Brain pericyte (primary cell): ENCODE measurements around the gene ASPA.
"Not testable (repeated sequence)": the region's sequence is repeated elsewhere in the genome, so short reads cannot be mapped to it uniquely, and the experiment has no call there.

ENCODE experiments used
- DNase-seq: peaks from one replicate; pipeline ENCODE4 v3.0.0-alpha.2; 2012; ENCODE audit warnings: low read depth, low spot score

ASPA gene

GRCh38 chr17:3475812-3476610, at the start of gene ASPA:
Gene ASPA, plus strand, starts transcription at chr17:3475997. Its CDS starts 163 bp downstream, at chr17:3476160.
- DNase-seq, result no peak

DNA sequence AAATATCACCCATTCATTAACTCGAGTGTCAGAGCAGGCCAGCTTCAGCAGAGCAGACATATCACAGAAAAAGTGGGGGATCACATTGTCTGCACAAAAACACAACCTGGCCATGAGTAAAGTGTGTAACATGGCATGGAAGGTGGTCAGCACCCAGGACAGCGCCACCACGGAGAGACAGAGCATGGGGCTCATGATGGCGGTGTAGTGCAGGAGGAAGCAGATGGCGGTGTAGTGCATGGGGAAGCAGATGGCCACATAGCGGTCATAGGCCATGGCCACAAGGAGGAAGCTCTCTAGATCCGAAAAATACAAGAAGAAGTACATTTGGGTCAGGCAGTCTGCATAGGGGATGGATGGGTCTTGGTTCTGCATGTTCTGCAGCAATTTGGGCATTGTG, 42.6 kb upstream of the ASPA start:
- DNase-seq, result not testable (repeated sequence)

DNA sequence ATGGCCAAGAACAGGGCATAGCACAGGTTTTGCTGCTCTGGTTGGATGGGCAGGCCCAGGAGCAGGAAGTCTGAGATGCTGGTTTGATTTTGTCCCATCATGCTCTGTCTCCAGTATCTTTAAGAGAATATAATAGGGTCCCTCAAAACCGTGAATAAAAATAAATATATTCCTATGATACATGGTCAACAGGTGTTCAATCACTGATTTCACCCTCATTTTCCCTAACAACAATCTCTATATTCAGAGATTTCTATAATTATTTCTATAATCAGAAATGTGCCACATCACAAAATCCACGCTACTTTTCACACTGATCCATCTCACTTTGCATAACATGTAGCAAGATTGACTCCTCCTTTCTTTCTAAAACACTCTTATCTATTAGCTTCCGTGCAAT, 42.1 kb upstream of the ASPA start, which contains the start of gene OR1E2:
OR1E2 (minus strand) TSS at position 101 of the 400 bp plus-strand sequence; CDS start at position 101, 0 bp downstream.
- no peak for DNase-seq

DNA sequence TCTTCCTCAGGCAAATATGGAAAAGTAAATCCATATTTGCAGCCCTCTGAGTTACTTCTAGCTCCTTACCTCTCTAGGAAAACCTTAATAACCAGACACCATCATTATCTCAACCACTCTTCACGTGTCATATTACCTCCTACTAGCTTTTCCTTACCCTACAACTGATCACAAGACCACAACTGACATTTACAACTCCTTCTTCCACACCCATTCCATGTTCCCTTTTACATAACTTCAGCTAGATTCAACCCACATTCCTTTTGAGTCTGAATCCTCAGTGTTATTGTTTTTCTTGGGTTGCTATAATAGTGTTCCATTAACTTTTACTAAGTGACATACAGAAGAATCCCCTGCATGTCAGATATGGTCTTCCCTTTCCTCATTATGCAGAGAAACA, 37.4 kb upstream of the ASPA start:
- no peak for DNase-seq

GRCh38 chr17:3440451-3440850, 35.3 kb upstream of the ASPA start:
- DNase-seq, result no peak

DNA sequence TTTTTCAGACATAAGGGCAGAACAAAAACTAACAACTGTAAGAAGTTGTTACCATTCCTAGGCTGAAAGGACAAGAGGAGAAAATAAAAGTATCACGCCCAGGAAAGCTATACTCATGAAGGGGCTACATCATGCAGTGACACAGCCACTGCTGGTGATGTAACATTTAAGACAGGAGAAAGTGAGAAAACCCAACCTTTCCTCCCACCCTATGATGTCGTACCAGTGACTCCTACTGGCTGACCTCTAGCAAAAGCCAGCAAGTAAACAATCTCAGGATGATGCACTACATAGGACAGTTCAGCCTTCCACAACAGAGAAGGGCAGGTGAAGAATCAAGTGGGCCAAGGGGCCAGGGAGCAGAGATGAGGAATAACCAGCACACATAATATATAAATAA, 28.2 kb upstream of the ASPA start:
- DNase-seq, result no peak

DNA sequence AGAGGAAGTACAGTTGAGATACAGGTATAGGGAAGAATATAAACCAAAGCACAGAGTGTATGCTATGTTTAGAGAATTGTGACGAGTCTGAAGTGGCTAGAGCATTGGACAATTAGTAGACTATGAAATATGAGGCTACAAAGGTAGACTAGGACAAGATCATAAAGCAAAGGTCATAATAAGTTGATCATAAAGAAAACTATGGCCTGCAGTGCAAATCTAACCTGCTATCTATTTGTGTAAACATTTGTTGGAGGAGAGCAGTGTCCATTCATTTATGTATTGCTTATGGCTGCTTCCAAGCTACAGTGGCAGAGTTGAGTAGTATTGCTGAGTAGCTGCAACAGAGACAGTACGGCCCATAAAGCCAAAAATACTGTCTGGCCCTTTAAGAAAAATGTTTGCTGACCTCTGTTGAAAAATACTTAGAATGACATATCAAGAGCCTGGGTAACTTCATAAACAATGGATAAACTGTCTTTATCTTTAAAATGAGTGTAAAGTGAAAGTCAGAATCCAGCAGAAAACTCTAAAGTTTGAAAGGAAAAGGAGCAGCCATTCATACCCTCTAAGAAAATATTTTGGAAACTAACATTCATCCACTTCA, 27.6 kb upstream of the ASPA start:
- DNase-seq, result no peak

- DNase-seq, result not testable (repeated sequence)
These were observed 9.4 kb upstream of the ASPA start for GRCh38 chr17:3466355-3466754.

- DNase-seq, result no peak
These were observed 6.3 kb upstream of the ASPA start for GRCh38 chr17:3469529-3469928.

- no peak for DNase-seq
These were observed 4.2 kb upstream of the ASPA start, which contains the start of gene SPATA22 for GRCh38 chr17:3471599-3471998. Gene SPATA22, minus strand, starts transcription at chr17:3471819. Its CDS starts 2,494 bp downstream, at chr17:3469325.

DNA sequence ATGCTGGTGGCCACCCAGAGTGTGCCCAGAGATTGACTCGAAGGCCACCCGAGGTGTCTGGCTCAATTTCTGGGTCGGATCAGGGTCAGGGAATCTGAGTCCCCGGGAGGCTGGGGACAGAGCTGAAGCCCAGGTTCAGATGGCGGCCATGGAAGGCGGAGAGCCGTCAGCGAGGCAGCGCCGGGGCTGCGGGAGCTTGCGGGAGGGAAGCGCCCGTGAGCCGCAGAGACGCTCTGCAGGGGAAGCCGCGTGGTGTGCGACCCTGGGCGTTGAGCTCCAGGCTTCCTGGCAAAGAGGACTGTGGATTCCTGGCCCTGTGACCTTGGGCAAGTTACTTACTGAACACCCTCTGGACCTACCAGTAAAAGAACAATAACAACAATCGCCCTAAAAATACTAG, 3.7 kb upstream of the ASPA start:
- DNase-seq, result no peak

- DNase-seq, result no peak
These were observed 1.6 kb upstream of the ASPA start for GRCh38 chr17:3474212-3474611.

DNA sequence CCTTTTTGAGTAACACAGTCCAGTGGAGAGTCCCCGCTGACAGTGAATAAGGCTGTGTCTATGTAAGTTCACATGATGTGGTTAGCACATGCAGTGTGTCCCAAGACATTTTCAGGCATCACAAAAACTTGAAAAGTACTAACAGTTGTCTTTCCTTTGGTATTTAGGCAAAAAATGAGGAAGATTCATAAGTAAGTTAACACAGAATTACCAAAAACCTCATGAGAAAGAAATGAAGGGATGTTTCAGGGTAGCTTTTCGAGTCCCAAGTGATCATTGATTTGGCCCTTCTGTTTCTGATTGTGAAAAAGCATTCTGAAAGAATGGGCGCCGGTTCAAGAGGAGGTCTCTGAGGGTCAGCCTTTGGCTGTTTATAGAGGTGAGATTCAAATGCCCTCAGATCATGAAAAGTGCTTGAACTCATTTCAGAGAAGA, 529 bp upstream of the ASPA start:
- DNase-seq, result no peak

DNA sequence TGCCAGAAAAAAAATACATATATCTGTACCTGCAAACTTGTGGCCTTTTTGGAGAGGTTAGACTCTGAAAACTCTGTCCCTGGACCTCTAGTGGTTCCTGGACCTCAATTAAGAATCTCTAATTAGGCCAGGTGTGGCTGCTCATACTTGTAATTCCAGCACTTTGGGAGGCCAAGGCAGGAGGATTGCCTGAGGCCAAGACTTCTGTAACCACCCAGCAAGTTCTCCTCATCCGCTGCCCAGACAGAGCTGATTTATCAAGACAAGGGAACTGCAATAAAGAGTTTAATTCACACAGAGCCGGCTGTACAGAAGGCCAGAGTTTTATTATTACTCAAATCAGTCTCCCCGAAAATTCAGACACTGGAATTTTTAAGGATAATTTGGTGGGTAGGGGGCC, 4.2 kb downstream of the ASPA start:
- no peak for DNase-seq

GRCh38 chr17:3482852-3483251, 7.1 kb downstream of the ASPA start:
- no peak for DNase-seq

DNA sequence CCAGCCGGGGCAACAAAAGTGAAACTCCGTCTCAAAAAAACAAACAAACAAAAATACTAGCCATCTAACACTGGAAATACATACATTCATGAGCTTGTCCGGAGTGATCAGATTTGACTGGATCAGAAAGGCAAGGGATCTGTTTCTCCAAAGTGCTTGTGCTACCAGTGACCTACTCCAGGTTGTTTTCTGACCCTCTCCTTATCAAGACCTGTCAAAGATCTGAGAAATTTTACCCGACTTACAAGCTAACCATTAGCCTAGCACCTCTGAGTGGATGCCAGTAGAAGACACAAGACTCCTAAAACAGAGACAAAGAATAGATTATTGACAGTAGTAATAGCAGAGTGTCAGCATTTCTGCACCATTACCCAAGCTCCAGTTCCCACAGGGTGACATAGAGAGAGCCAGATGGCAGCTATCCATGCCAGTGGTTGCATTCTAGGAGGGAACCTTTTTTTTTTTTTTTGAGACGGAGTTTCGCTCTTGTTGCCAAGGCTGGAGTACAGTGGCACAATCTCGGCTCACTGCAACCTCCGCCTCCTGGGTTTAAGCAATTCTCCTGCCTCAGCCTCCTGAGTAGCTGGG, 9.8 kb downstream of the ASPA start:
- no peak for DNase-seq

- no peak for DNase-seq
These were observed 21.3 kb downstream of the ASPA start for GRCh38 chr17:3497101-3497500.

DNA sequence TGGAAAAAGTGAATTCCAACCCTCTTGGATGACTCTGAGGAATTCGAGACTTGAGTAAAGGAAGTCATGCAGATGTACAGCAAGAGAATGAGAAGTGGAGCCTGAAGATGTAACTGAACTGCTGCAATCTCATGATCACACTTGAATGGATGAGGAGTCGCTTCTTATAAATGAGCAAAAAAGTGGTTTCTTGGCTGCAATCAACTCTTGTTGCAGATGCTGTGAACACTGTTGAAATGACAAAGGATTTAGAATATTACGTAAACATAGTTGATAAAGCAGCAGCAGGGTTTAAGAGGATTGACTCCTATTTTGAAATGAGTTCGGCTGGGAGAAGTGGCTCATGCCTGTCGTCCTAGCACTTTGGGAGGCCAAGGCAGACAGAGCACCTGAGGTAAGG, 25.5 kb downstream of the ASPA start:
- no peak for DNase-seq

GRCh38 chr17:3502466-3502865, 26.7 kb downstream of the ASPA start:
- no peak for DNase-seq

DNA sequence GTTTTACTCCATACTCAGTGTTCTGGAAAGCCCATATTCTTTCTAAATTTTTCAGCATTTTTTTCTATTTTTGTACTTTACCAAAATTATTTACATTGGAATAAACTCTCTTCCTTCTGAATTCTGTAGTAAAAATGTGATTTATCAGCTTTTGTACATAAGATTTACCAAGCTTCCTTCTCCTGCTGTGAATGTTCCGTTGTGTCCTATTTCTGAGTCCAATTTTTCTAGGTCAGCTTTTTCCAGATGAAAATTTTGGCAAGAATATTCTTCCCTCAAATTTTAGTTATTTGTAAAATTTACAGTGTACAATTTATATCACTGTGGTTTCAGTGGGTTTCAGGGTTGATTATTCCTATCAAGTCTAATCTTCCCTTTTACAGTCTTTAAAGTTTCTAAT, 27.5 kb downstream of the ASPA start:
- DNase-seq, result no peak

DNA sequence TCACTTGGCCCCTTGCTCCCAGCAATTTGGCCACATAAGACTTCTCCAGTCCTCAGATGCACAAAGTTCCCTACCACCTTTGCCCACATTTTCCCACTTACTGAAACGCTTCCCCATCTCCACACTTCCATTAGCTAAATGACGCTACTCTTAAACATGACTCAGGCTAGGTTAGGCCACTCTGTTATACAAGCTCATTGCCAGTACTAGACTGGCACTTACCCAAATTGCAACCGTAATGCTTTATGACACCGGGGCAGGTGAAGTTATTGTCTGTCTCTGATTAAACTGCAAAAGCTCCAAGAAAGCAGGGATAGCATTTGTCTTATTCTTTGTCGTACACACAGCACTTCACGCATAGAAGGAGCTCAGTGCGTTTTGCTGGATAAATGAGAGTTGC, 29.2 kb downstream of the ASPA start:
- DNase-seq, result no peak

DNA sequence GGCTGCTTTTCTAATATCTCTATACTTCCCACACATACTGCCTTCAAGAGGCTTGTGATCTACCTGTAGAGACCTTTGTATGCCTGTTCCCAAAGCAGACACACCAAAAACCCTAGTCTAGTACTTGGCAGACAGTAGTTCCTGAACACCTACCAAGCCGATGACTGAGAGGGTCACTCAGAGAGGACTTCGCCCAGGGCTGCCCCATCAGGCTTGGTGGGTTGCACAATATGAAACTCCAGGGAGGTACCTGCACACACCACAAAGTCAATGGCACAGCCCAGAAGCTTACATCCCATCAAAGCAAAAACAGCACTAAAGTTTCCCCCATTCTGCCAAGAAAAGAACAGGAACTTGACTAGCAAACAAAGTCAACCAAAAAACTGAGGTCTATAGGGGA, 30.3 kb downstream of the ASPA start:
- DNase-seq, result no peak

- no peak for DNase-seq
These were observed 31.3 kb downstream of the ASPA start for GRCh38 chr17:3507071-3507470.
